Measurements from ENCODE around the gene BRINP3.

DNA sequence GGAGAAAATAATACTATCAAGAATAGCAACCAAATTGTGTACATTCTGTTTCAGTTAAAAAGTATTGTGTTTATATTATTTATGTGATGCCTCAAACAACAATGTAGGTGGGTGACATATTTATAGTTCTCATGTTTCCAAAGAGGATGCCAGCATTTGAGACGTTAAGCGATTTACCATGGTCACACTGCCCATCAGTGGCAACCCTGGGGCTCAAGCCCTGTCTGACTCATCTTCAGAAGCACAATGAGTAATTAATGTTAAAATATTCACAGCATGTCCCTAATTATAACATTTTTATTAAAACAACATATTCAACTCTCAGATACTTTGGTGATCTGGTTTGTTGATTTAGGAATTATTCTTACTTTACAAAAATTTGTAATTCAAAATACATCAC, 409.4 kb downstream of the BRINP3 start:
- TF ChIP-seq, protein P1, sequence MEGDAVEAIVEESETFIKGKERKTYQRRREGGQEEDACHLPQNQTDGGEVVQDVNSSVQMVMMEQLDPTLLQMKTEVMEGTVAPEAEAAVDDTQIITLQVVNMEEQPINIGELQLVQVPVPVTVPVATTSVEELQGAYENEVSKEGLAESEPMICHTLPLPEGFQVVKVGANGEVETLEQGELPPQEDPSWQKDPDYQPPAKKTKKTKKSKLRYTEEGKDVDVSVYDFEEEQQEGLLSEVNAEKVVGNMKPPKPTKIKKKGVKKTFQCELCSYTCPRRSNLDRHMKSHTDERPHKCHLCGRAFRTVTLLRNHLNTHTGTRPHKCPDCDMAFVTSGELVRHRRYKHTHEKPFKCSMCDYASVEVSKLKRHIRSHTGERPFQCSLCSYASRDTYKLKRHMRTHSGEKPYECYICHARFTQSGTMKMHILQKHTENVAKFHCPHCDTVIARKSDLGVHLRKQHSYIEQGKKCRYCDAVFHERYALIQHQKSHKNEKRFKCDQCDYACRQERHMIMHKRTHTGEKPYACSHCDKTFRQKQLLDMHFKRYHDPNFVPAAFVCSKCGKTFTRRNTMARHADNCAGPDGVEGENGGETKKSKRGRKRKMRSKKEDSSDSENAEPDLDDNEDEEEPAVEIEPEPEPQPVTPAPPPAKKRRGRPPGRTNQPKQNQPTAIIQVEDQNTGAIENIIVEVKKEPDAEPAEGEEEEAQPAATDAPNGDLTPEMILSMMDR (IDR thresholded peaks at IDR 0.05; ENCODE audit: insufficient read depth, low read depth, low read length), result no peak
- TF ChIP-seq EZH2 (IDR thresholded peaks at IDR 0.05; ENCODE audit: insufficient read depth, low read length), result no peak

Measured in astrocyte (in vitro differentiated cells and primary cell).